HG03378 (cell line): ENCODE measurements around the gene CTNNA3.
A peak's percentile ranks its signal among the peaks of the same experiment; 100 is the strongest.

ENCODE experiments used
- ATAC-seq: cut with Tn5 transposase; IDR thresholded peaks from one replicate; pipeline ENCODE4 v1.9.1; 2021; ENCODE audit warnings: mild to moderate bottlenecking, moderate library complexity; ENCODE audit not compliant: unreplicated experiment

Gene CTNNA3

DNA sequence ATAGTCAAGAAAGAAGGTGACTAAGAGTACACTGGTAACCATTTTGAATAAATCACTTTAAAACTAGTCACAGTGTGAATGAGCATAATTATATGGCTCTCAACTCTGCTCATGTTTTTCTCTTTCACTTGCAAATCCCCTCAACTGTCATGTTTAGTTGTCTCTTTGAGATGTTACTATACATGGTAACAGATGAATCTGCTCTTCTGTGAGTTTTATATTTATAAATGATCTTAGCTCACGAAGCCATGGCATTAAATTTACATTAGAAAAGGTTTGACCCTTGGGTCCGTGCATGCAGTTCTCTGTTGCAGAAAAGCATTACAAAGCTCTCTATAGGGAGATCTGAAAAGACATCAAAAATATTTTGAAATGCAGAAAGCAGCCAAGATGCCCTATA lies 803.1 kb downstream of the CTNNA3 start:
- no peak for ATAC-seq

- no peak for ATAC-seq
These were observed 807.8 kb downstream of the CTNNA3 start for GRCh38 chr10:66888237-66888636.

DNA sequence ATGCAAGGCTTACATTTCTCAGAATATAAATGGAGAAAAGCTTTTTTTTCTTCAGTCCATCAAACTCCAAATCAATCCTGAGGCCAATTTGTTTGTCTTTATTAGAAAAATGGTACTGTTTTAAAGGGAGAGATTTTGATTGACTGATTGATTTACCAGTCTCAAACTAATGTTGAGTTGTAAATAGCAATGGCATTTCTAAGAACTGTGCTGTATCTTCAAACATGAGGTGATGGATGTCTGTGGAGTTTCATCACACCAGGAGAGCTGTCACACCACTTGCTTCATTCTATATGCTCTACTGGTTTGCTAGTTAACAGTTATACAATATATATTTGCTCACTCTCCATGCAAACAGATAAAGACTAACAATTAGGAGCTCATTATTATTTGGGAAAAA lies 809.1 kb downstream of the CTNNA3 start:
- no peak for ATAC-seq

- no peak for ATAC-seq
These were observed 813.7 kb downstream of the CTNNA3 start for GRCh38 chr10:66882271-66882670.

- no peak for ATAC-seq
These were observed 814.2 kb downstream of the CTNNA3 start for GRCh38 chr10:66881814-66882213.

GRCh38 chr10:66880826-66881225 lies 815.2 kb downstream of the CTNNA3 start:
- no peak for ATAC-seq

DNA sequence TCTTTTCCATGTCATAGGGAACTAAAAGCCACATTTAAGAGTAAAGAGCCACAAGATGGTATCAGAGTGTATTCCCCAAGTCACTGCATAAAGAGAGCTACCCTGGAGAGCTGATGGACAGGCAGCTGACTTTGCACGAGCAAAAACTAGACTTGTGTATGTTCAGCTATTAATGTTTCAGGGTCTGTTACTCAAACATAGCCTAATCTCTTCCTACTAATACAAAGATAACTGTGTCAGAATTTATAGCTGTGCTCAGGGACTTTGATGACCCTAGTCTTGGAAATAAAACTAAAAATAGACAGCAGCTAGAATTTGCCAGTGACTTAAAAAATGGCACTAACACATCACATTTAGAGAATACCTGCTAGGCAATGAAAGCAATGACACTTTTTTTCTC lies 815.7 kb downstream of the CTNNA3 start:
- no peak for ATAC-seq

DNA sequence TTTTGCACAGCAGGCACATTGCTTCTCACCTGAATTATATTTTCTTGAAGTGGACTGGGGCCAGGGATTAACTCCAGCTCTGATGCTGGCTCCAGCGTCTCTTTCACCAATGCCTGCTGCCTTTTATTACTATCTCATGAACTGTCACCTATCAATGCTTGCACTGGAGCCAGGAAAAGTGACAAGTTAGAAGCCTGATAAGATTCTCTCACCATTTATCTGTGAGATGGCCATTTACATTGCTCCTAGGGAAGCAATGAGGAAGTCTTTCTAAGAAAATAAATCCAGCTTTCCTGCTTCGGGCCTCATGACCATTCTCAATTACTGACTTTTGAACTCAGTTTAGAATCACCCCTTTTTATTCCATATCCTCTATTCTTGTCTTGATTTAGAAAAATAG lies 818.6 kb downstream of the CTNNA3 start:
- no peak for ATAC-seq

DNA sequence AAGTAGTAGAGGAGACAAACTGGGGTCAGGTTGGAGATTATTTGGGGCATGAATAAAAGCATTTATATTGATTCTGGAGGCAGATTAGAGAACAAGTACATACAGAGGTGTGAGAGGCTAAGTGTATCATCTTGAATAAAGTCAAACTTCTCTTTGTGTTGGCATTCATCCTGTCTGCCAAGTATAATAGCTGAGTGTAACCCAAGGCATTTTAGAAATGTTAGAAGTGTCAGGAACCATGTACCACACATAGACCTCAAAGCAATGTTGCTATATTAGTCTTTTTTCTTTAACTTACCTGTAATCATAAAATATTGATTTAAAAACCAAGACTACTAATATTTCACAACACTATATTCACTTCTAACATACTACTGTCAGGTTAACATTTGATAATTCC lies 826.4 kb downstream of the CTNNA3 start:
- no peak for ATAC-seq

GRCh38 chr10:66862687-66863258 lies 833.2 kb downstream of the CTNNA3 start:
- no peak for ATAC-seq

DNA sequence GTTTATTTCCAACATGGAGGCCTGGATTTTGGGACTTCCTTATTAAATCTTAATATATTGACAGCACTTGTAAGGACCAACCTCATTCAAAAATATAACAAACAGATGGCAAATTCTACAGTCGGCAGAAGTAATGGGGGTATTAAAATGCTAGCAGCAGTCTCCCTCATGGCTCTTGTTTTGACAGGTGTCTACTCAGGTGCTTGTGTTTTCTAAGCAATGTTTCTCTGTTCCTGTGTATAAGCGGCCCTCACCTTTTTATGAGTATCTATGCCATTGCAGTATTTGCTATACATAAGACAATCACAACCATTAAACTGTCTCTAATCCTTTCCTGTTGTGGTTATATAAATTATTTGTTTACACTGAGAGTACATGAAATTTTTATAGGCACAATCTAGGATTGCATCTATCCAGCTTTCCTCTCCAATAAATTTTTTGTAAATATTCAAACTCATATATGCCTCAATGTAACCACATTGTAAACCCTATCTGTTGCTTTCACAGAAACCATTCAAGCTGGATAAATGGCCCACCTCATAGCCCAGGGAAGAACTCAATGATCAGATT lies 835.5 kb downstream of the CTNNA3 start:
- no peak for ATAC-seq

DNA sequence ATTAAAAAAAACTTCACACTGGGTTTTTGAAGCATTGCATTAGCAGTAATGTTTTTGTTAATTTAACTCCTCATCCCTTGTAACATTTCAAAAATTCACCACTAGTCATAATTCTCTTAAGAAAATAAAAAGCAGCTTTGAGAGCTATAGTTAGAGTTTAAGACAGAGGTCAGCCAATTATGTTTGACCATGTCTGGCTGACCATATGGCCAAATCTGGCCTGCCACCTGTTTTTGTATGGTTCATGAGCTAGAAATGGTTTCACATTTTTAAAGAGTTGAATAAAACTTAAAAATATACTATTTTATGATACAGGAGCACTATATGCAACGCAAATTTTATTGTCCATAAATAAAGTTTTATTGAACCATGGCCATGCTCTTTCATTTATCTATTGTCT lies 843.2 kb downstream of the CTNNA3 start:
- ATAC-seq: no peak

DNA sequence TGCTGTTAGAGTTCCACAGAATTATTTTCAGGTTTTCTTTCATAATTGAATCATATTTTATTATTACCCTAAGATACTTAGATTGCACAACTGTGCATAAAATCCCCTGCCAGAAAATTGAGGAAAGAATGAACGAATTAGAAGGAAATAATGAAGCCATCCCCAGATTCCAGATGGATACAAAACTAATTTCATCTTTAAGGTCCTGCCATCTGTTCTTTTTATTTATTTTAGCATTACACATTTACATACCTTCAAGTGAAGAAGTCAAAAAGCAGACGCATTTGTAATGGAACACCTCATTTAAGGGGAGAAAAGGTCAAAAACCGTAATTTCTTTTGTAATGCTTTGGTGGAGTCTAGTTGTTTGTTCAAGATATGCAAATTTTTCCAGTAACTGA lies 847.1 kb downstream of the CTNNA3 start:
- no peak for ATAC-seq

GRCh38 chr10:66844176-66844942 lies 851.6 kb downstream of the CTNNA3 start:
- ATAC-seq: no peak

- ATAC-seq: no peak
These were observed 852.6 kb downstream of the CTNNA3 start for GRCh38 chr10:66843396-66843795.

DNA sequence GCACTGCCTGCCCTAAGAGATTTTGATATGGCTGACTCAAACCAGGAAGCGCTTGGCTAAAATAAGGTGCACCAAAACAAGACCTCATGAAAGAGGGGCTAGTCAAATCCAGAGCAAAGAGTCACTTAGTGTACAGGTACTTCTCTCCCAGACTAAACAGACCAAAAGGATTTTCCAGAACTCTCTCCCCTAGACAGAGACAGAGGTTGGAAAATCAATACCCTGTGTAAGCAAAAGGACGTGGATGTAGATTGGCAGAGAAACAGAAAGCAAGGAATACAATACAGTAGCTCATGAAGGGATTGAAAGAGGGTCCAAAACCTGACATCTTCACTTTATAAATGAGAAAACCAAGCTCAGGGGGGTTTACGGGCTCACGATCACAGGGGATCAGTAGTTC lies 853.1 kb downstream of the CTNNA3 start:
- no peak for ATAC-seq

- no peak for ATAC-seq
These were observed 853.6 kb downstream of the CTNNA3 start for GRCh38 chr10:66842371-66842770.

- ATAC-seq: no peak
These were observed 857.3 kb downstream of the CTNNA3 start for GRCh38 chr10:66838656-66839055.

DNA sequence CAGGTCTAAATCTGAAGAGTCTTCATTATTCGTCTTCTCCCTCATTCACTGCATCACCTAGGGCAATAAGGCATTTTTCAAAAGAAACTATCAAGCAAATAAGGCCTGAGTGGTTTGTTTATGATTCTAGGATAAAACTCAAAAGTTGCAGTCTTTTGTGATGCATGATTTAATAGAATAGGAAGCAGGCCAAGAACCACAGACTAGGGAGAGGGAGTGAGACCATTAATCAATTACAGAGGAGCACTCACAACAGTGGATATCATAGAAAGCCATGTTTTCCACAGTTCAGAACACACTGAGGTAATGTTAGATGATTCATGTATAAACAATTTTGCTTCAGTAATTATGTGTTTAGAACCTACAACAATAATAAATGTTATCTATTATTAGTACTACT lies 858.0 kb downstream of the CTNNA3 start:
- no peak for ATAC-seq

GRCh38 chr10:66837335-66837734 lies 858.7 kb downstream of the CTNNA3 start:
- no peak for ATAC-seq

GRCh38 chr10:66836771-66837170 lies 859.2 kb downstream of the CTNNA3 start:
- no peak for ATAC-seq

- peak; percentile 56 for ATAC-seq
These were observed 859.9 kb downstream of the CTNNA3 start for GRCh38 chr10:66836057-66836456.
